ENCODE data around the gene HOXB9.

HOXB9 gene

GRCh38 chr17:48598736-48599135 is 27.4 kb downstream of the HOXB9 start:
- H3K4me1 ChIP-seq (ENCODE audit: control insufficient read depth, insufficient read depth, low read length, unreplicated experiment), result no peaks in the 10 kb centered on the region
- no peak overlapping the region for H3K4me3 ChIP-seq (ENCODE audit: low read depth, low read length)
- H3K27ac ChIP-seq (ENCODE audit: low read depth, low read length), result no peak overlapping the region
- no peak overlapping the region for H2AFZ ChIP-seq (ENCODE audit: low read length, unreplicated experiment)
- peaks cover 100% of the 10 kb centered on the region for H3K27me3 ChIP-seq (ENCODE audit: insufficient read depth, low read length)
- H3K36me3 ChIP-seq (ENCODE audit: insufficient read depth, low read length), result no peaks in the 10 kb centered on the region
- H3K79me2 ChIP-seq (ENCODE audit: control insufficient read depth, insufficient read depth, low read length, unreplicated experiment), result no peaks in the 10 kb centered on the region

DNA sequence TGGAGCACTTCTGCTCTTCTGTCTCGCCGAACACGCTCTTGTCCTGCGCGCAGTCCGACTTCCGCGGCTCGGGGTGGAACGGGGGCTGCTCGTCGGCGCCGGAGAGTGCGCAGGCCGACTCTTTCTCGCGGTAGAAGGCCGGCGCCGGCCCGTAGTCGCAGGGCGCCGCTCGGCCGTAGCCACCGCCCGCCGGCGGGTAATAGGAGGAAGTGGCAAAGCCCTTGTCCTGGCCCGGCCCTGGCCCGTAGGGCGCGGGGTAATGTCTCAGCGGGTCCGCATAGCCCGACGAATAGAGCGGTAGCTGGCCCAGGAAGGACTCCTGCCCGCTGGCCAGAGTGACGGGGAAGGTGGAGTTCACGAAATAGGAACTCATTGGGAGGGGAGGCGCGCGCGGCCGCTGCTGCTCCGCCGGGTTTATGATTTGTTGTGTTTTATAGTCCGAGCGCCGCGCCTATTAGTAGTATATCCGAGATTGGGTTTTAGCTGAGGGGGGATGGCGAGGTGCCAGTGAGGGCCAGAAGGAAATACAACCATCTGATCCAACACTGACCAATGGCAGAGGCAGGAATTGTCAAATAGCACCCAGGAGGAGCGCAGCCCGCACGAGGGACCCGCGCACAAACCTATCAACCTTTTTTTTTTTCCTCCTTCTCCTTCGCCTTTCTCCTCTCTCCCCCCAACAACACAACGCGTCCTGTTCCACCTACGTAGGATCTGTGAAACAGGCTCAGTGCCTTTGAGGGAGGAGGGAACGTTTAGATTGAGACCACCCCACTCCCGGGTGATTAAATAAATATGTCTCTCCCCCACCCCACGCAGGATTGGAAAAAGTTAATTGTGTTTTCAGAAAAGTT is 28.2 kb downstream of the HOXB9 start:
- Histone ChIP-seq H2AFZ (ENCODE audit: low read length, unreplicated experiment) (no peak overlapping the region), H3K27me3 (ENCODE audit: insufficient read depth, low read length) (peaks cover 99% of the 10 kb centered on the region), H3K4me1 (ENCODE audit: control insufficient read depth, insufficient read depth, low read length, unreplicated experiment) (no peaks in the 10 kb centered on the region), H3K36me3 (ENCODE audit: insufficient read depth, low read length) (no peaks in the 10 kb centered on the region), H3K27ac (ENCODE audit: low read depth, low read length) (no peak overlapping the region), H3K4me3 (ENCODE audit: low read depth, low read length) (peak overlapping the region; percentile 38; the same call in 1 of the 2 replicates), H3K79me2 (ENCODE audit: control insufficient read depth, insufficient read depth, low read length, unreplicated experiment) (no peaks in the 10 kb centered on the region)

DNA sequence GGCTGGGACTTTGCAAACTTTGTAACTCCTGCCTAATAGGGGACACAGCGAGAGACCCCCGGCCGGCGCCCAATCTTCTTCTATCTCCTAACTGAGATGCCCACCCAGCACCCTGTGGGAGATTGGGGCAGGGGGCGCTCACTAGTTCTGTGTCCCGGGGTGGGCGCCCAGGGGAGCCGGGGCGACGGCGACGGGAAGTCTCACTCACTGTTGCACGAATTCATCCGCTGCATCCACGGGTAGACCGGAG is 28.7 kb downstream of the HOXB9 start:
- peaks cover 99% of the 10 kb centered on the region for H3K27me3 ChIP-seq (ENCODE audit: insufficient read depth, low read length)
- H3K4me3 ChIP-seq (ENCODE audit: low read depth, low read length), result 0 out of 2 replicates have a peak overlapping the region, but pooled peaks have one; percentile 38
- H3K4me1 ChIP-seq (ENCODE audit: control insufficient read depth, insufficient read depth, low read length, unreplicated experiment), result no peaks in the 10 kb centered on the region
- no peak overlapping the region for H3K27ac ChIP-seq (ENCODE audit: low read depth, low read length)
- H2AFZ ChIP-seq (ENCODE audit: low read length, unreplicated experiment), result no peak overlapping the region
- no peaks in the 10 kb centered on the region for H3K79me2 ChIP-seq (ENCODE audit: control insufficient read depth, insufficient read depth, low read length, unreplicated experiment)
- no peaks in the 10 kb centered on the region for H3K36me3 ChIP-seq (ENCODE audit: insufficient read depth, low read length)

GRCh38 chr17:48596735-48597527 is 29.2 kb downstream of the HOXB9 start:
- Histone ChIP-seq H3K27me3 (ENCODE audit: insufficient read depth, low read length) (peaks cover 99% of the 10 kb centered on the region), H3K36me3 (ENCODE audit: insufficient read depth, low read length) (no peaks in the 10 kb centered on the region), H3K4me3 (ENCODE audit: low read depth, low read length) (no peak overlapping the region), H3K79me2 (ENCODE audit: control insufficient read depth, insufficient read depth, low read length, unreplicated experiment) (no peaks in the 10 kb centered on the region), H3K4me1 (ENCODE audit: control insufficient read depth, insufficient read depth, low read length, unreplicated experiment) (no peaks in the 10 kb centered on the region), H3K27ac (ENCODE audit: low read depth, low read length) (no peak overlapping the region), H2AFZ (ENCODE audit: low read length, unreplicated experiment) (no peak overlapping the region)

DNA sequence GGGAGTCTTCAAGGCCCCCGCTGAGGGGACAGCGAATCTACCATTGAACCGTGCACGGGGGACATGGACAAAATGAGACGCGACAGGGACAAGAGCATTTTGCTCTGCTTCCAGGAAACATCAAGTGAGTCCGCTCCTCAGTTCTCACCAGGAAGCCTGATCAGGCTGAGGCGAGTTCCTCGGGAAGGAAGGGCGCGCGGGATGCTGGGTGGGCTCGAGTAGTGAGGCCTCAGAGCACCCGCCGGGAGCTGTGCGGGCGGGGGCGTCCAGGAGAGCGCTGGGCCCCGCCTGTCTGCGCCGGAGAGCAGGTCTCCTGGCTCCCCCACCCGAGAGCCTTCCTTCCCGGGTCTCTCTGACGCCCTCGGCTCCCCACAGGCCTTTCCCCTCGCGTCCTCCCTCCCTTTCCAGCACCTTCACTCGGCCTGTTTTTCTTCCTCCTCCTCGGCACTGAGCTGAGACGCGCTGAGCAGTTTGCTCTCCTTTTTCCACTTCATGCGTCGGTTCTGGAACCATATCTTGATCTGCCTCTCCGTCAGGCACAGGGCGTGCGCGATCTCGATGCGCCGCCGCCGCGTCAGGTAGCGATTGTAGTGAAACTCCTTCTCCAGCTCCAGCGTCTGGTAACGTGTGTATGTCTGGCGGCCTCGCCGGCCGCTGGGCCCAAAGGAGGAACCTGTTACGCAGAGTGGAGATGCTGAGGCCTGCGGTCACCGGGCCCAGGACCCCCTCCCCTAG is 30.0 kb downstream of the HOXB9 start:
- Histone ChIP-seq H3K4me3 (ENCODE audit: low read depth, low read length) (no peak overlapping the region), H3K27me3 (ENCODE audit: insufficient read depth, low read length) (peaks cover 99% of the 10 kb centered on the region), H3K27ac (ENCODE audit: low read depth, low read length) (no peak overlapping the region), H3K36me3 (ENCODE audit: insufficient read depth, low read length) (no peaks in the 10 kb centered on the region), H2AFZ (ENCODE audit: low read length, unreplicated experiment) (no peak overlapping the region), H3K4me1 (ENCODE audit: control insufficient read depth, insufficient read depth, low read length, unreplicated experiment) (no peaks in the 10 kb centered on the region), H3K79me2 (ENCODE audit: control insufficient read depth, insufficient read depth, low read length, unreplicated experiment) (no peaks in the 10 kb centered on the region)

DNA sequence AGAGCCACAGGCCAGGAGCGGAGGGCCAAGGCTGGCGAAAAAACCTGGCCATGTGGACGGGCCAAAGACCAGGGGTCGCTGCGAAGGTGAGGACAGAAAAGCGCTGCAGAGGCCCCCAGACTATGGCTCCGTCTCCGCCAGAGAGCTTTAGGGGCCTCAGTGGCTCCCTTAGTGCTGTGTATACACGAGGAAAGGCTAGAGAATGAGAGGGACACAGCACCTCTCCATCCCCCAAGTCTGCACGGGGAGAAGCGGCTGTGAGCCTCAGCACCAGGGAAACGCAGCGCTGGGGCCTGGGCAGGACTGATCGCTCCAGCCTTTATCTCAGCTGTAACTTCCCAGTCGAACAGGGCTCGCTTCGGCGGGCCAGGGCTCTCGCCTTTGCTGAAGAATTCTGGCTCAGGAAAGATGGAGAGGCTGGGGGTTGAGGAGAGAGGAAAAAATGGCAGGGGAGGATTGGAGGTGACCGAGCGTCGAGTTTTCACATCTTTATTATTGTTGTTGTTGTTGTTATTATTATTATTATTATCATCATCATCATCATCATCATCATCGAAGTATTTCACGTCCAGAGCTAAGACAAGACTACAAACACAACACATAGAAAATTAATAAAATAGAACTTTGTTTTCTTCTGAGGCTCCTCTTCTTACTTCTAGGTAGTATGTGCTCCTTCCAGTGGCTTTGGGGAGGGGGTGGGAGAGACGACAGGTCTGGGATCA is 30.7 kb downstream of the HOXB9 start:
- no peak overlapping the region for H2AFZ ChIP-seq (ENCODE audit: low read length, unreplicated experiment)
- H3K4me1 ChIP-seq (ENCODE audit: control insufficient read depth, insufficient read depth, low read length, unreplicated experiment), result no peaks in the 10 kb centered on the region
- H3K79me2 ChIP-seq (ENCODE audit: control insufficient read depth, insufficient read depth, low read length, unreplicated experiment), result no peaks in the 10 kb centered on the region
- no peaks in the 10 kb centered on the region for H3K36me3 ChIP-seq (ENCODE audit: insufficient read depth, low read length)
- H3K27ac ChIP-seq (ENCODE audit: low read depth, low read length), result no peak overlapping the region
- peaks cover 99% of the 10 kb centered on the region for H3K27me3 ChIP-seq (ENCODE audit: insufficient read depth, low read length)
- H3K4me3 ChIP-seq (ENCODE audit: low read depth, low read length), result no peak overlapping the region

- Histone ChIP-seq H3K27me3 (ENCODE audit: insufficient read depth, low read length) (peaks cover 99% of the 10 kb centered on the region), H3K79me2 (ENCODE audit: control insufficient read depth, insufficient read depth, low read length, unreplicated experiment) (no peaks in the 10 kb centered on the region), H3K4me3 (ENCODE audit: low read depth, low read length) (no peak overlapping the region), H3K36me3 (ENCODE audit: insufficient read depth, low read length) (no peaks in the 10 kb centered on the region), H2AFZ (ENCODE audit: low read length, unreplicated experiment) (no peak overlapping the region), H3K4me1 (ENCODE audit: control insufficient read depth, insufficient read depth, low read length, unreplicated experiment) (no peaks in the 10 kb centered on the region), H3K27ac (ENCODE audit: low read depth, low read length) (no peak overlapping the region)
Measured at GRCh38 chr17:48594538-48595277, 31.4 kb downstream of the HOXB9 start.

DNA sequence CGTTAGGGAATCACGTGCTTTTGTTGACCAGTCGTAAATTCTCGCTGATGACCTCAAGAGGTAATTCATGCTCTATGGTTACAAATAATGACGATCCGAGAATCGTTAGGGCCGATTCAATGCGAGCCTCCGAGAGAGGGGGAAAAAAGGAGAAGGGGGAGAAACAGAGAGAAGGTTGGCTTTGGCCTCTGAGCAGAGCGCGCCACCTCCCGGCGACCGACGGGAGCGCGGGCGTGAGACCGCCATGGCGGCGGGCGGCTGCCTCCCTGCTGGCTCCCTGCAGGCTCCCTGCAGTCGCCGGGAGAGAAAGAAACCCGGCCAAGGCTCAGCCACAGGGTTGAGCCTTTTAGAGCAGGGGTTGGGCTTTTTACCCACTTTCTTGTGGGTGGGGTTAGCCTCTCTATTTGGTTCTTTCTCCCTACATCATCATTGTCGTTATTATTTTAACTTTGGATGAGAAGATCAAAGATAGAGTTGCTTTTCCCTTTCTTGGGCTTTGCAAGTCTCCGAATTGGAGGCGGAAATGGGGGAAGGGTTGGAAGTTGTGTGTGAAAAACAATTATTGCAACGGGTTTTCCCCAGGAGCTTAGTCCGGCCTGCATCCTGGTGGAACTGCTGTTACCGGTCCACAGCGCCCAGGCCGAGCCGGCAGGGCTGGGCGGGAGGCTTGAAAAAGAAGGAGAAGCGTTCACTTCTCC is 32.2 kb downstream of the HOXB9 start:
- Histone ChIP-seq H3K27ac (ENCODE audit: low read depth, low read length) (no peak overlapping the region), H3K4me1 (ENCODE audit: control insufficient read depth, insufficient read depth, low read length, unreplicated experiment) (no peaks in the 10 kb centered on the region), H3K36me3 (ENCODE audit: insufficient read depth, low read length) (no peaks in the 10 kb centered on the region), H2AFZ (ENCODE audit: low read length, unreplicated experiment) (no peak overlapping the region), H3K79me2 (ENCODE audit: control insufficient read depth, insufficient read depth, low read length, unreplicated experiment) (no peaks in the 10 kb centered on the region), H3K4me3 (ENCODE audit: low read depth, low read length) (peak overlapping the region; percentile 39; the same call in 1 of the 2 replicates), H3K27me3 (ENCODE audit: insufficient read depth, low read length) (peaks cover 99% of the 10 kb centered on the region)

DNA sequence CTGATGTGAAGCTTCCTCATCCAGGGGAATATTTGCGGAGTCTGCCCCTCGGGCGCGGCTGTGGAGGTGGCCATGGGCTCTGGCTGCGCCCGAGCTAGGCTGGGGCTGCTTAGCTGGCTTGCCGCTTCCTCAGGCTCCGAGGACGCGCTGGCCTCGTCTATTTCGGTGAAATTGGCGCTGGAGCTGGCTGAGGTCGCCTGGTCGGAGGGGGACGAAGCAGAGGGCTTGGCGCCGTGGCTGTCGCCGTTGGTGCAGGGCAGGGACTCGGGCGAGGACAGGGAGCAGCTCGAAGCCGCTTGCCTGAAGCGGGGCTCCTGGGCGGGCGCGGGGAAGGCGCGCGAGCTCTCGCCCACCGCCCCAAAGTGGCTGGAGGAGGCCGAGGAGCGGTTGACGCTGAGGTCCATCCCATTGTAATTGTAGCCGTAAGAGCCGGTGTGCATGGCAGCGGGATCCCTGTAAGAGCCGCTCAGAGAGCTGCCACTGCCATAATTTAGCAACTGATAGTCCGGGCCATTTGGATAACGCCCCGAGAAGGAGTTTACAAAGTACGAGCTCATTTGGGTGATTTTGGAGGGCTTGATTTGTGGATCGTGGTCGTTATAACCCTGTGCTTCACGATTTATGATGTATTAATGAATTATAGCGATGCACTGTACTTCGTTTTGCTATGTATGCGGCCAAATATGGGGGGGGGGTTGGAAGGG is 32.9 kb downstream of the HOXB9 start, which contains the start of gene HOXB5:
HOXB5 (minus strand) TSS at position 654 of the 704 bp plus-strand sequence; CDS start at position 557, 97 bp downstream.
- Histone ChIP-seq H3K27me3 (ENCODE audit: insufficient read depth, low read length) (peaks cover 99% of the 10 kb centered on the region), H3K4me3 (ENCODE audit: low read depth, low read length) (peak within 1 kb of the TSS; percentile 40)

More for the DNA sequence above, 32.9 kb downstream of the HOXB9 start, which contains the start of gene HOXB5:
- no peaks in the 10 kb centered on the region for H3K79me2 ChIP-seq (ENCODE audit: control insufficient read depth, insufficient read depth, low read length, unreplicated experiment)
- H3K36me3 ChIP-seq (ENCODE audit: insufficient read depth, low read length), result no peaks in the 10 kb centered on the region
- H2AFZ ChIP-seq (ENCODE audit: low read length, unreplicated experiment), result no peak within 1 kb of the TSS
- no peaks in the 10 kb centered on the region for H3K4me1 ChIP-seq (ENCODE audit: control insufficient read depth, insufficient read depth, low read length, unreplicated experiment)
- H3K27ac ChIP-seq (ENCODE audit: low read depth, low read length), result no peak within 1 kb of the TSS

All from ACC112 (cell line).